GM20000 (cell line): ENCODE data around the gene ZMYM2.
"Not testable (repeated sequence)": the region's sequence is repeated elsewhere in the genome, so short reads cannot be mapped to it uniquely, and the experiment has no call there.

Experiments used
- DNase-seq: peaks from one replicate; pipeline ENCODE4 v3.0.0; 2012; ENCODE audit warnings: low spot score
- TF ChIP-seq, protein P1 (sequence below): IDR thresholded peaks from 2 replicates; pipeline ENCODE4 v1.5.1; 2012; ENCODE audit warnings: mild to moderate bottlenecking, control low read depth; ENCODE audit errors: extremely low read depth, missing control alignments

Gene ZMYM2

DNA sequence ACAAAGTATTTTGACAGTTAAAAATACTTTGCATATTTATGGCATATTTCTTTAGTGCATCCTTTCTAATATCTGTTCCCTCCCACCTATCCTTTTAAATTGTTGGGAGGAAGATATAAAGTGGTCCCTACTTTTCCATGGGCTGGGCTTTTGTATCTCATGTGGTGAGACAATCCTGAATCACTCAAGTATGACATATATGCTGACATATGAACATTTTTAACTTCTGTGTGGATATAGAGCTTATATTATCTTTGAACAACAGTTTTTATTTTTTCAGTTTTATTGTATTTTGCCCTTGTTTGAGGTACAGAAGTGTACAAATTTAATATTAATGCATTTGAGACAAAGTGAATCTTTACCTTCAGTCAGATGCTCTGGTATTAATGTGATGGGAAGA lies 3.4 kb downstream of the ZMYM2 start:
- TF ChIP-seq, protein P1, sequence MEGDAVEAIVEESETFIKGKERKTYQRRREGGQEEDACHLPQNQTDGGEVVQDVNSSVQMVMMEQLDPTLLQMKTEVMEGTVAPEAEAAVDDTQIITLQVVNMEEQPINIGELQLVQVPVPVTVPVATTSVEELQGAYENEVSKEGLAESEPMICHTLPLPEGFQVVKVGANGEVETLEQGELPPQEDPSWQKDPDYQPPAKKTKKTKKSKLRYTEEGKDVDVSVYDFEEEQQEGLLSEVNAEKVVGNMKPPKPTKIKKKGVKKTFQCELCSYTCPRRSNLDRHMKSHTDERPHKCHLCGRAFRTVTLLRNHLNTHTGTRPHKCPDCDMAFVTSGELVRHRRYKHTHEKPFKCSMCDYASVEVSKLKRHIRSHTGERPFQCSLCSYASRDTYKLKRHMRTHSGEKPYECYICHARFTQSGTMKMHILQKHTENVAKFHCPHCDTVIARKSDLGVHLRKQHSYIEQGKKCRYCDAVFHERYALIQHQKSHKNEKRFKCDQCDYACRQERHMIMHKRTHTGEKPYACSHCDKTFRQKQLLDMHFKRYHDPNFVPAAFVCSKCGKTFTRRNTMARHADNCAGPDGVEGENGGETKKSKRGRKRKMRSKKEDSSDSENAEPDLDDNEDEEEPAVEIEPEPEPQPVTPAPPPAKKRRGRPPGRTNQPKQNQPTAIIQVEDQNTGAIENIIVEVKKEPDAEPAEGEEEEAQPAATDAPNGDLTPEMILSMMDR, result no peak
- no peak for DNase-seq

DNA sequence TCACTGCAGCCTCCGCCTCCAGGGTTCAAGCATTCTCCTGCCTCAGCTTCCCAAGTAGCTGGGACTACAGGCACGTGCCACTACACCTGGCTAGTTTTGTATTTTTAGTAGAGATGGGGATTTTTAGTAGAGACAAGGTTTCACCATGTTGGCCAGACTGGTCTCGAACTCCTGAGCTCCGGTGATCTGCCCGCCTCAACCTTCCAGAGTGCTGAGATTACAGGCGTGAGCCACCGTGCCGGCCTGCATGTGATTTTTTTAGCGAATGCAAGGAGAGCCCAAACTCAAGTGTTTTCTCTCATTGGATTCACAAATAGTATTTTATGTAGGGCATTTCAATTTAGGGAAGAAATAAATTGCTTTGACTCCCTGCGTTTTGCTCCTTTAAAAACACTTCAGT lies 4.4 kb downstream of the ZMYM2 start:
- TF ChIP-seq, protein P1, result no peak
- DNase-seq, result no peak

DNA sequence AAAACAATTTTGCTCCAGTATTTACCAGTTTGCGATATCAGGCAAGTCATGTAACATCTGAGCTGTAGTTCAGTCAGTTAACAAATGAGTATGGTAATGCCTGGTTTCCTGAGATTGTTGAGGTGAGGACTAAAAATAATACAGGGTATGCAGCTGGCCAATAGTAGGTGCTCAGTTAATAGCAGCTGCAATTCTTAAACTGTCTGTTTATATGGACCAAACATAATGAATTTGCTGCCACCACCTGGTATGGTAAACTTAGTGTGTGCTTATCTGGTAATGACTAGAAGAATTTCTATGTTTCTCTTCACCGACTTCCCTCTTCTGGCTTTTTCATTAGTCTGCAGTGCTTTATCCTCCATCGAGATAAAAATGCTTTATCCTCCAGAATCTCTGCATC lies 9.1 kb downstream of the ZMYM2 start:
- TF ChIP-seq, protein P1, result no peak
- no peak for DNase-seq

- DNase-seq, result not testable (repeated sequence)
Measured at GRCh38 chr13:19974498-19975009, 16.0 kb downstream of the ZMYM2 start.

GRCh38 chr13:19978831-19979437 lies 20.4 kb downstream of the ZMYM2 start:
- no peak for DNase-seq
- TF ChIP-seq, protein P1, result no peak

- DNase-seq, result no peak
- TF ChIP-seq, protein P1, result no peak
Measured at GRCh38 chr13:19981685-19982238, 23.2 kb downstream of the ZMYM2 start.

GRCh38 chr13:19982447-19983043 lies 24.0 kb downstream of the ZMYM2 start:
- TF ChIP-seq, protein P1, result no peak
- DNase-seq, result no peak
